Gastroesophageal sphincter (tissue), 3 donors: Measurements from ENCODE around the gene UMAD1.

Source experiments
- CTCF ChIP-seq, 4 experiments: fragments of 200-600 bp in 2 of 4; fragments of 450-650 bp in 2 of 4; sonication (generic) in 1 of 4; IDR thresholded peaks; one replicate each; pipeline ENCODE4 v1.5.1; 2017 to 2019; ENCODE audit warnings: antibody characterized with exemption in 4 of 4, mild to moderate bottlenecking in 2 of 4, moderate library complexity in 2 of 4
- EP300 ChIP-seq: sonication (generic); formaldehyde crosslinking; IDR thresholded peaks from one replicate; pipeline ENCODE4 v1.6.1; 2017; ENCODE audit warnings: antibody characterized with exemption, mild to moderate bottlenecking

GRCh38 chr7:7613210-7613609 is 27.3 kb upstream of the UMAD1 start:
- TF ChIP-seq CTCF (IDR thresholded peaks at IDR 0.05) (no peak), EP300 (no peak)
